Stimulated activated CD8-positive, alpha-beta memory T cell treated with anti-CD3 and anti-CD28 coated beads, Interleukin-7, amount 100 ng/mL, for 4 hours (primary cell): ENCODE results near the gene CLK3.
A peak's percentile ranks its signal among the peaks of the same experiment; 100 is the strongest.
"Not testable (repeated sequence)": the region's sequence is repeated elsewhere in the genome, so short reads cannot be mapped to it uniquely, and the experiment has no call there.

Experiments
- DNase-seq, 2 donors: peaks; one replicate each; pipeline ENCODE4 v3.0.0-alpha.2; 2020; ENCODE audit warnings: low read depth in 2 of 2

CLK3 gene

GRCh38 chr15:74615508-74616365 is at the start of gene CLK3:
CLK3 (plus strand) TSS chr15:74615836; CDS start chr15:74619197, 3,361 bp downstream.
- DNase-seq = peak; percentile 85 to 97

- no peak for DNase-seq
These were observed 47.0 kb upstream of the CLK3 start for GRCh38 chr15:74568594-74568993.

- no peak for DNase-seq
These were observed 45.9 kb upstream of the CLK3 start for GRCh38 chr15:74569731-74570070.

GRCh38 chr15:74571191-74571590 is 44.4 kb upstream of the CLK3 start:
- DNase-seq = no peak

DNA sequence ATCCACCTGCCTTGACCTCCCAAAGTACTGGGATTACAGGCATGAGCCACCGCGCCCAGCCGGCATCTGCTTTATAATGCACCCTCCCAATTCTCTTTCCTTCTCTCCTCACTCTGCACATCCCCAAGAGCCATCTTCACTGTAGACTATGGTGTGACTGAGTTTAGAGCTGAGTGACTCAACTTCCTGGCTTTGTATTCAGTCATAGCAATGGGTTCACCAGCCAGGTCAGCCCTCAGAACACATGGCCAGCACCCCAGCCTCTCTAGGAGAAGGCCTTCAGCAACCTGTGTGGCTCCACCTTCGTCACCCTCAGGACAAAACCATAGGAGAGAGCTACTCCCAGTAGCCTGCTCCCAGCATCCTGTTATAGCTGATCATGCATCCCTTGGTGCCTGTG is 41.6 kb upstream of the CLK3 start:
- no peak for DNase-seq

DNA sequence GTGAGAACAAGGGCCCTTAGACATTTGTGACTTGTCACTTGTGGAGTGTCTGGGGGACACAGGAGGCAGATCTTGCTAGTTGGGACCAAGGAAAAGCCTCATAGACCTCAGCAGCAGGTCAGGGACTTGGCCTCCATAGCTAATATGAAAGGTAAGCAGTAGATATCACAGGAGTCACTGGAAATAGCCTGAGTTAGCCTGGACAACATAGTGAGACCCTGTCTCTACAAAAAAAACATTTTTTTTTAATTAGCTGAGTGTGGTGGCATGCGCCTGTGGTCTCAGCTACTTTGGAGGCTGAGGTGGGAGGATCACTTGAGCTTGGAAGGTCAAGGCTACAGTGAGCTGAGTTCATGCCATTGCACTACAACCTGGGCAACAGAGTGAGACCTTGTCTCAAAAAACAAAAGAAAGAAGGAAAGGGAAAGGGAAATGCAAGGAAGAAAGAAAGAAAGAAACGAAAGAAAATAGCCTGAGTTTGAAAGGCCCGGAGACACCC is 37.1 kb upstream of the CLK3 start:
- no peak for DNase-seq

- no peak for DNase-seq
These were observed 36.6 kb upstream of the CLK3 start for GRCh38 chr15:74579001-74579400.

DNA sequence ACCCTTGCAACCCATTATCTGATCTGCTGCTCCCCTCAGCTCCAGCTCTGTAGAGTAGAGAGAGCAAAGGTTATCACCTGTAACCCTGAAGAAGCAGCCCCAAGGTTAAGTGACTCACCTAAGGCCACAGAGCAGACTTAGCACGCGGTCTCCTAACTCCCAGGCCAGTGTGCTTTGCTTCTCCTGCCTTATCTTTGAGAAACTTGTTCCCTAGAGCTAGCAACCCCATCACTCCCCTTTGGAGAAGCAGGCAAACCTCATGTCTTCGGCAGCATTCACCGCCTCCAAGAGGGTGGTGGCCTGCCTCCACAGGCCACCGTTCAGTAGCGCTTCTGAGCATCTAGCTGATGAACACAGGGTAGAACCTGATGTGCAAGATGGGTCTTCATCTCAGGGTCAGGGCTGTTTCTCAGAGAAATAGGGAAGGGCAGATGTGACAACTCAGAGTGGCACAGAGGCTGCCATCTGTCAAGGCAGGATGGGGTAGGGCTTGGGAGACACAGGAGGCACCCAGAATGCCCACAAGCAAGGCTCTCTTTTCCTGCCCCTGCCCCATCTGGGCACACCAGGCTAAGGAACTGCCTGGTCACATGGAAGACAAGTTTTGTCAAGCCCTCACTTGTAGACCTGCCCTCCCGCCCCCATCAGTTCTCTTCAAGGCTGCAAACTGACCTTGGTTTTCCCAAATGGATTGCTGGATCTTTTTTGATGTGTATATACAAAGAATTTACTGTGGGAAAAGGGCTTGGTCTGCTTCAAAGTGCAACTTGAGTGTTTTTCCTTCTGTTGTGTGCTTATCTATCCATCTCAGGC is 34.9 kb upstream of the CLK3 start:
- DNase-seq = no peak

- DNase-seq = no peak
These were observed 31.4 kb upstream of the CLK3 start for GRCh38 chr15:74584204-74584603.

GRCh38 chr15:74584779-74585178 is 30.9 kb upstream of the CLK3 start:
- no peak for DNase-seq

DNA sequence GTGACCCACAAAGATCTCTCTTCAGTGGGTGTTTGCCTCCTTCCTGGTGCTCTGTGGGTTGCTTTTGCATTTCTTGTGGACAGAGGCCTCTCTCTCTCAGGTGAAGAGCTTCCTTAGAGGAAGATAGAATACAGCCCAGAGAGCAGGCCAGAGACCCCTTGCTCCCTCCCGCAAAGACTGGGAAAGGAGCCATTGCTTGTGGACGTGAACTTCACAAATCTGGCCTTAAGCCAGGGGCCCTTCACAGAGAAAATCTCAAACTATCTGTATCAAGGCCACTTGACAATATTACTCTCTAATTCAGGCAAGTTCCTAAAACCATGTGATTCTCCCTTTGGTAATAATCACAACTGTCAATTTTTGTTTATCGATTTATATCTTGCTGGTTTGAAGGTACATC is 30.4 kb upstream of the CLK3 start:
- no peak for DNase-seq

DNA sequence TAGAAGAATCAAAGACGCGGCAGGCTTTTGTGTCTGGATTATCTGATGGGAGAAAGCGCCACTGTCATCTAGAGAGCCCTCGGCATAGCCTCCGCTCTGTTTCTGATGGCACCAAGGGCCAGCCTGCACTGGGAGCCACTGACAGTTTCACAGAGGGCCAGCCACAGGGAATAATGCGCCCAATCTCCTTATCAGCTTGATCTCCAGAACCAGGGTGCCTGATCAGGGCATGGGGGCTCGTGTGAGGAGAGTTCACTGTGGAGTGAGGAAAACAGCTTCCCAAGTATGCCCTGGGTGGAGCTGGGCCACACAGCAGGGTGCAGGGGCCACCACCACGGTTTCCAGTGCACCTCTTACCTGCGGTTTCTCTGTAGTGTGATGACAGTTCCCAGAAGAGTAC is 29.8 kb upstream of the CLK3 start:
- no peak for DNase-seq

DNA sequence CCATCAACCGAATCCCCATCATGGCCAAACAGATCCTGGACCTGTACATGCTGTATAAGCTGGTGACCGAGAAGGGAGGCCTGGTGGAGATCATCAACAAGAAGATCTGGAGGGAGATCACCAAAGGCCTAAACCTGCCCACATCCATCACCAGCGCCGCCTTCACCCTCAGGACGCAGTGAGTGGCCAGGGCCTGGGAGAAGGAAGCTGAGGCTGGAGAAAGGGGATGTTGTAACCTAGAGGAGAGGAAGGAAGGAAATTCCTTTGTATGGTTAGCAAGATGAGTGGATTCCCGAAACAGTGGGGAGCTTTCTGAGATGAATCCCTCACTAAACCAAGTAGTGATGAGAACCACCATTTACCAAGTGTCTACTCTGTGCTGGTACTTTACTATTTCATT is 25.8 kb upstream of the CLK3 start:
- no peak for DNase-seq

- DNase-seq = no peak
These were observed 23.4 kb upstream of the CLK3 start for GRCh38 chr15:74592222-74592621.

DNA sequence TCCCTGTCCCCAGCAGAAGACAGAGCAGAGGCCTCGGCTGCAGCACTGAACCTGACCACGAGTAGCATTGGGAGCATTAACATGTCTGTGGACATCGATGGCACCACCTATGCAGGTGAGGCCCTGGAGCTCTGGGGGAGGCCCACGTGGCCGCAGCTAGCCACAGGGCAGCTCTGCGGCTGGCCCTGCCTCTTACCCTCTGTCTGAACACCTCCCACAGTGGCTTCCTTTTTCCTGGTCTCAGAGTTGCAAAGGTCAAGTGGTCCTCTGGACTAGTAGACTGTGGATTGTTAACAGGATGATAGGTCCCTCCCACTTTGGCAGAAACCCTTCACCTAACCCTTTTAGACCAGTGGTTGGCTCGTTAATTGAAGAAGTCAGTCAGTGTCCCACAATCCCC is 22.5 kb upstream of the CLK3 start:
- no peak for DNase-seq

GRCh38 chr15:74594455-74594854 is 21.2 kb upstream of the CLK3 start:
- no peak for DNase-seq

DNA sequence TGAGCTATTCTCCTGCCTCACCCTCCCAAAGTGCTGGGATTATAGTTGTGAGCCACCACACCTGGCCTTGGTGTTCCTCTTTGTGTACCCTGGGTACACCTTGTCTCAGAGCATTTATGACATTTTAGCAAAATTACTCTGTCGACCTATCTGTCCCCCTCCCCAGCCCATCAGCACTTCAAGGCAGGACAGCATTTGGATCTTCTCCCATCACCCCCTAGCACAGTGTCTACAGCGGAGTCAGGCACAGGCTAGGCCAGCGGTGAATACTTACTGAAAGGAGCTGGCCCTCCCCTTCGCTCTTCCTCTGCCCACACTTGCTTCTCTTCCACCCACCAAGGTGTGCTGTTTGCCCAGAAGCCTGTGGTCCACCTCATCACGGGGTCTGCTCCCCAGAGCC is 20.4 kb upstream of the CLK3 start:
- no peak for DNase-seq

DNA sequence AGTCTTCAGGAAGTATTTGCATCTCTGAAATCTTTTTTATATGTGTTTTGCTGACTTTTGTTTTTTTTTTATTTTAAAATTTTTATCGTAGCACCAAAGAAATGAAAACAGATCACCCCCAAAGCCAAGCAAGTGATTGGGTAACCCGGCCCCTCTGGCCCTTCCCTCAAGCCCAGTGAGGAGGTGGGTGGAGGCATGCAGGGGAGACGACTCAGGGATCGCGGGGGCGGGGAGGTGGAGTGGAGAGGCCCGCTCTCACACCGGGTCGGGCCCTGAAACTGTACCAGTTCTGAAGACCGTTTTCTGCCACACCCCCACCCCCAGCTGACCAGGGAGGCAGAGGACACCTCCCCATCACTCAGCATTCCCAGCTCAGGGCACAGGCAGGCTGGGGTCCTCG is 18.9 kb upstream of the CLK3 start:
- DNase-seq = not testable (repeated sequence)

GRCh38 chr15:74597146-74597705 is 18.4 kb upstream of the CLK3 start:
- not testable (repeated sequence) for DNase-seq

DNA sequence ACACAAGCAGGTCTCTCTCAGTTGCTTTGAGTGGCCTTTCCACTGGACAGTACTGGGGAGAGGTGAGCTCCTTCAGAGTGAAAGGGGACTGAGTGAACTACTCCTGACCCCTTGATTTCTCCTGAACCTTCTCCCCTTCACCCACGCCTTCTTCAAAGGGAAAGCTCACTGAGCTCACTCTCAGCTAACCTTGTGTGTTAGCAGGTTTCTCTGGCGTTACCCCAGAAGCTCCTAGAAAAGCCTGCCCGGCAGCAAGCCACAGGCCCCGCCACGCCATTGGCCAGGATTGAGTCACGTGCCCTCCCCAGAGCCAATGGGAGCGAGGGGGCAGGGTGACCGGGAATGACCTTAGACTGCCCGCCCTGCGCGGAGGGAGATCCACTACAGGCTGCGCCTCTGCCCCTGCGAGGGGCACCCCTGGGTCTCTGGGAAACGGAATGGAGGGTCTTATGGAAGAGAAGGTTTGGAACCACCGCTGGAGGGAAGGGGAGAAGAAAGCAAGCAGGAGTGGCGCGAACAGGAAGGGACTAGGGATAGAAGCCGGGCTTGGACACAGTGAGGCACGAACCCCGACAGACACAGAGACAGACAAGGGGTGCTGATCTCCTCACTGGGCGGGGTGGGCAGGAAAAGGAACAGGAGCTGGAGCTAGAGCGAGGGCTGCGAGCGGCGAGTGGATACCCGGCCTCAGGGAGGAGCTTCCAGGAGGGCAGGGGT is 17.4 kb upstream of the CLK3 start:
- DNase-seq = peak; percentile 74 to 80

GRCh38 chr15:74599156-74599555 is 16.5 kb upstream of the CLK3 start:
- DNase-seq = no peak
